ENCODE measurements around the gene TMEM33. TPM values are rescaled to one million over a fixed set of nuclear protein-coding genes. Genes with fewer than 3 reads are reported as not detected.
"Not testable (repeated sequence)": the region's sequence is repeated elsewhere in the genome, so short reads cannot be mapped to it uniquely, and the experiment has no call there.

The TMEM33 gene
- total RNA-seq, 4 donors from 2014 or later: 46.3 to 58.3 (median 55.1) TPM

GRCh38 chr4:41912546-41912945 is 22.7 kb upstream of the TMEM33 start:
- no peaks in the 10 kb centered on the region for H3K27me3 ChIP-seq
- no peak overlapping the region for H3K4me3 ChIP-seq
- H3K9me3 ChIP-seq: no peaks in the 10 kb centered on the region
- H3K4me1 ChIP-seq: no peaks in the 10 kb centered on the region
- no peaks in the 10 kb centered on the region for H3K36me3 ChIP-seq
- TF ChIP-seq POLR2A (IDR thresholded peaks at IDR 0.05) (no peak), CTCF (IDR thresholded peaks at IDR 0.05) (no peak), EP300 (IDR thresholded peaks at IDR 0.05) (no peak), POLR2AphosphoS5 (IDR thresholded peaks at IDR 0.05) (no peak)
- H3K27ac ChIP-seq: no peak overlapping the region
- WGBS: 54% methylated on average over 5 of the region's 5 CpGs
- DNase-seq (ENCODE audit: low spot score in 2 of 2): no peak

GRCh38 chr4:41913509-41913908 is 21.7 kb upstream of the TMEM33 start:
- no peaks in the 10 kb centered on the region for H3K9me3 ChIP-seq
- H3K36me3 ChIP-seq: no peaks in the 10 kb centered on the region
- H3K27me3 ChIP-seq: no peaks in the 10 kb centered on the region
- no peak for DNase-seq (ENCODE audit: low spot score in 2 of 2)
- TF ChIP-seq POLR2A (IDR thresholded peaks at IDR 0.05) (no peak), CTCF (IDR thresholded peaks at IDR 0.05) (no peak), POLR2AphosphoS5 (IDR thresholded peaks at IDR 0.05) (no peak), EP300 (IDR thresholded peaks at IDR 0.05) (no peak)
- no peaks in the 10 kb centered on the region for H3K4me1 ChIP-seq
- H3K27ac ChIP-seq: no peak overlapping the region
- H3K4me3 ChIP-seq: no peak overlapping the region

- Histone ChIP-seq H3K36me3 (no peaks in the 10 kb centered on the region), H3K4me1 (no peaks in the 10 kb centered on the region), H3K4me3 (no peak overlapping the region), H3K27me3 (no peaks in the 10 kb centered on the region), H3K9me3 (no peaks in the 10 kb centered on the region), H3K27ac (no peak overlapping the region)
- 72% methylated on average over 2 of the region's 2 CpGs for whole genome bisulfite sequencing
- TF ChIP-seq EP300 (IDR thresholded peaks at IDR 0.05): no peak
- no peak for TF ChIP-seq CTCF (IDR thresholded peaks at IDR 0.05)
- no peak for TF ChIP-seq POLR2A (IDR thresholded peaks at IDR 0.05)
- TF ChIP-seq POLR2AphosphoS5 (IDR thresholded peaks at IDR 0.05): no peak
- DNase-seq (ENCODE audit: low spot score in 2 of 2): no peak
These were observed 17.0 kb upstream of the TMEM33 start for GRCh38 chr4:41918278-41918677.

- not testable (repeated sequence) for H3K27me3 ChIP-seq
- 84% methylated on average over 2 of the region's 2 CpGs for WGBS
These were observed 14.8 kb upstream of the TMEM33 start for GRCh38 chr4:41920416-41920815.

GRCh38 chr4:41921476-41921875 is 13.8 kb upstream of the TMEM33 start:
- no peaks in the 10 kb centered on the region for H3K27me3 ChIP-seq
- no peaks in the 10 kb centered on the region for H3K36me3 ChIP-seq
- no peaks in the 10 kb centered on the region for H3K4me1 ChIP-seq
- DNase-seq (ENCODE audit: low spot score in 2 of 2): no peak
- H3K27ac ChIP-seq: no peak overlapping the region
- no peak overlapping the region for H3K4me3 ChIP-seq
- H3K9me3 ChIP-seq: no peaks in the 10 kb centered on the region
- WGBS: 80% methylated on average over 4 of the region's 4 CpGs
- TF ChIP-seq CTCF (IDR thresholded peaks at IDR 0.05): no peak
- no peak for TF ChIP-seq EP300 (IDR thresholded peaks at IDR 0.05)
- no peak for TF ChIP-seq POLR2AphosphoS5 (IDR thresholded peaks at IDR 0.05)
- no peak for TF ChIP-seq POLR2A (IDR thresholded peaks at IDR 0.05)

More at GRCh38 chr4:41920416-41920815, 14.8 kb upstream of the TMEM33 start:
- not testable (repeated sequence) for DNase-seq (ENCODE audit: low spot score in 2 of 2); H3K36me3 ChIP-seq; H3K4me1 ChIP-seq; H3K27ac ChIP-seq; H3K4me3 ChIP-seq; H3K9me3 ChIP-seq

GRCh38 chr4:41927796-41928499 is 7.3 kb upstream of the TMEM33 start:
- 77% methylated on average over 4 of the region's 4 CpGs for WGBS
- H3K4me1 ChIP-seq: no peaks in the 10 kb centered on the region
- H3K27ac ChIP-seq: no peak overlapping the region
- H3K36me3 ChIP-seq: no peaks in the 10 kb centered on the region
- no peak overlapping the region for H3K4me3 ChIP-seq
- no peaks in the 10 kb centered on the region for H3K9me3 ChIP-seq
- TF ChIP-seq POLR2A (IDR thresholded peaks at IDR 0.05) (no peak), EP300 (IDR thresholded peaks at IDR 0.05) (no peak), CTCF (IDR thresholded peaks at IDR 0.05) (no peak), POLR2AphosphoS5 (IDR thresholded peaks at IDR 0.05) (no peak)
- no peak for DNase-seq (ENCODE audit: low spot score in 2 of 2)
- H3K27me3 ChIP-seq: no peaks in the 10 kb centered on the region
